H9 (cell line): ENCODE data around the gene MSRB2. TPM values are rescaled to one million over a fixed set of nuclear protein-coding genes. Genes with fewer than 3 reads are reported as not detected.

Experiments
- DNase-seq: peaks from one replicate; pipeline ENCODE4 v3.0.0-alpha.2; 2017
- H2AFZ ChIP-seq: one replicate; pipeline ENCODE4 v1.6.1; 2013; ENCODE audit warnings: mild to moderate bottlenecking, low read length, control low read depth, moderate library complexity
- H2AK5ac ChIP-seq: 2 replicates; pipeline ENCODE4 v1.6.1; 2013; ENCODE audit warnings: low read length, control low read depth, mixed read lengths; ENCODE audit not compliant: insufficient read length
- H2BK120ac ChIP-seq: one replicate; pipeline ENCODE4 v1.6.1; 2013; ENCODE audit warnings: low read depth, mild to moderate bottlenecking, low read length, control low read depth, inconsistent platforms; ENCODE audit not compliant: poor library complexity, severe bottlenecking
- H2BK12ac ChIP-seq: 2 replicates; pipeline ENCODE4 v1.6.1; 2013; ENCODE audit warnings: low read length, control low read depth, mixed read lengths, low read depth; ENCODE audit not compliant: insufficient read length
- H2BK15ac ChIP-seq: 2 replicates; pipeline ENCODE4 v1.6.1; 2013; ENCODE audit warnings: low read depth, low read length, control low read depth
- H2BK20ac ChIP-seq: one replicate; pipeline ENCODE4 v1.6.1; 2013; ENCODE audit warnings: low read depth, mild to moderate bottlenecking, low read length, control low read depth, inconsistent platforms; ENCODE audit not compliant: poor library complexity, severe bottlenecking
- H2BK5ac ChIP-seq: 2 replicates; pipeline ENCODE4 v1.6.1; 2013; ENCODE audit warnings: low read length, control low read depth, mixed read lengths; ENCODE audit not compliant: insufficient read length
- H3K14ac ChIP-seq: 2 replicates; pipeline ENCODE4 v1.6.1; 2013; ENCODE audit warnings: low read length, control low read depth; ENCODE audit not compliant: insufficient read depth
- H3K18ac ChIP-seq: 2 replicates; pipeline ENCODE4 v1.6.1; 2013; ENCODE audit warnings: low read depth, mild to moderate bottlenecking, mixed read lengths, low read length, control low read depth; ENCODE audit not compliant: insufficient read length
- H3K23ac ChIP-seq: 2 replicates; pipeline ENCODE4 v1.6.1; 2013; ENCODE audit warnings: low read length, control low read depth, mixed read lengths, low read depth; ENCODE audit not compliant: insufficient read length
- H3K23me2 ChIP-seq: 2 replicates; pipeline ENCODE4 v1.6.1; 2013; ENCODE audit warnings: low read depth, mild to moderate bottlenecking, mixed read lengths, low read length, control low read depth; ENCODE audit not compliant: insufficient read length, poor library complexity, severe bottlenecking
- H3K27ac ChIP-seq: 2 replicates; pipeline ENCODE4 v1.5.1; 2013; ENCODE audit warnings: low read length, control low read depth, mixed read lengths, low read depth; ENCODE audit not compliant: insufficient read length
- H3K27me3 ChIP-seq: 2 replicates; pipeline ENCODE4 v1.6.1; 2013; ENCODE audit warnings: low read length, control low read depth, inconsistent platforms; ENCODE audit not compliant: insufficient read depth
- H3K4ac ChIP-seq: 2 replicates; pipeline ENCODE4 v1.6.1; 2013; ENCODE audit warnings: low read depth, mild to moderate bottlenecking, control low read depth, inconsistent platforms, low read length, moderate library complexity
- H3K4me1 ChIP-seq: 2 replicates; pipeline ENCODE4 v1.6.1; 2013; ENCODE audit warnings: low read length, control low read depth, inconsistent platforms; ENCODE audit not compliant: insufficient read depth
- H3K4me2 ChIP-seq: 2 replicates; pipeline ENCODE4 v1.6.1; 2013; ENCODE audit warnings: low read length, control low read depth, mixed read lengths; ENCODE audit not compliant: insufficient read length, insufficient read depth
- H3K56ac ChIP-seq: 2 replicates; pipeline ENCODE4 v1.6.1; 2013; ENCODE audit warnings: low read depth, mild to moderate bottlenecking, mixed read lengths, low read length, control low read depth; ENCODE audit not compliant: insufficient read length
- H3K79me1 ChIP-seq: 2 replicates; pipeline ENCODE4 v1.6.1; 2013; ENCODE audit warnings: low read depth, mild to moderate bottlenecking, moderate library complexity, low read length, control low read depth, inconsistent platforms; ENCODE audit not compliant: insufficient read depth, poor library complexity, severe bottlenecking
- H3K79me2 ChIP-seq: 2 replicates; pipeline ENCODE4 v1.6.1; 2013; ENCODE audit warnings: low read length, control low read depth, inconsistent platforms; ENCODE audit not compliant: insufficient read depth
- H3K9ac ChIP-seq: 2 replicates; pipeline ENCODE4 v1.6.1; 2013; ENCODE audit warnings: low read length, control low read depth, mixed read lengths; ENCODE audit not compliant: insufficient read length; ENCODE audit errors: extremely low read depth
- H3K9me3 ChIP-seq: one replicate; pipeline ENCODE4 v1.6.1; 2013; ENCODE audit warnings: low read depth, low read length, inconsistent platforms; ENCODE audit not compliant: control insufficient read depth
- H3T11ph ChIP-seq: one replicate; pipeline ENCODE4 v1.6.1; 2013; ENCODE audit warnings: mild to moderate bottlenecking, low read length, control low read depth, inconsistent platforms
- H4K20me1 ChIP-seq: one replicate; pipeline ENCODE4 v1.6.1; 2013; ENCODE audit not compliant: control insufficient read depth, insufficient read length, insufficient read depth
- H4K5ac ChIP-seq: 2 replicates; pipeline ENCODE4 v1.6.1; 2013; ENCODE audit warnings: low read depth, mild to moderate bottlenecking, mixed read lengths, low read length, control low read depth; ENCODE audit not compliant: insufficient read length
- H4K8ac ChIP-seq: replicated peaks from 2 replicates; pipeline ENCODE4 v1.6.1; 2013; ENCODE audit warnings: low read length, control low read depth, mixed read lengths, low read depth; ENCODE audit not compliant: insufficient read length
- H4K91ac ChIP-seq: 2 replicates; pipeline ENCODE4 v1.6.1; 2013; ENCODE audit warnings: low read depth, mild to moderate bottlenecking, moderate library complexity, mixed read lengths, low read length, control low read depth; ENCODE audit not compliant: insufficient read length
- H3K27ac Mint-ChIP-seq, 3 experiments: 2 replicates in 2 of 3; 3 replicates in 1 of 3; pipeline ENCODE4 v1.8.0; 2020 to 2021; ENCODE audit warnings: mixed read lengths in 3 of 3, mild to moderate bottlenecking in 1 of 3, moderate library complexity in 1 of 3
- H3K27me3 Mint-ChIP-seq: 2 replicates; pipeline ENCODE4 v1.8.0; 2021; ENCODE audit warnings: low read depth, mild to moderate bottlenecking, moderate library complexity, mixed read lengths
- H3K36me3 Mint-ChIP-seq, 3 experiments: 2 replicates in 2 of 3; 3 replicates in 1 of 3; pipeline ENCODE4 v1.8.0; 2020 to 2021; ENCODE audit warnings: low read depth in 3 of 3, mixed read lengths in 3 of 3; ENCODE audit not compliant: insufficient read depth in 1 of 3
- H3K4me1 Mint-ChIP-seq, 2 experiments: 2 replicates each; pipeline ENCODE4 v1.8.0; 2020; ENCODE audit warnings: mixed read lengths in 2 of 2
- H3K4me3 Mint-ChIP-seq, 2 experiments: 2 replicates in 1 of 2; 3 replicates in 1 of 2; pipeline ENCODE4 v1.8.0; 2020 to 2021; ENCODE audit warnings: mild to moderate bottlenecking in 2 of 2, mixed read lengths in 2 of 2, moderate library complexity in 1 of 2
- H3K9me3 Mint-ChIP-seq, 2 experiments: 2 replicates in 1 of 2; 3 replicates in 1 of 2; pipeline ENCODE4 v1.8.0; 2020; ENCODE audit warnings: mild to moderate bottlenecking in 2 of 2, mixed read lengths in 2 of 2, moderate library complexity in 1 of 2
- WGBS: extraction: QIAGEN DNeasy Blood & Tissue Kit; methylation state at CpG from one replicate; pipeline ENCODE4 v1.1.7; 2013; ENCODE audit warnings: missing lambda C conversion rate, low lambda C conversion rate, mixed read lengths; ENCODE audit not compliant: insufficient read length; ENCODE audit errors: extremely low coverage; 5-methylcytosine and 5-hydroxymethylcytosine counted together
- total RNA-seq: library from RNA; stranded (reverse); gene quantifications from 2 replicates; pipeline ENCODE4 v1.2.1, GENCODE V29; 2021
- TF ChIP-seq, protein P1 (sequence below): fragments of 200-600 bp; sonication (generic); conservative IDR thresholded peaks from 3 replicates; pipeline ENCODE4 v1.8.0; 2021; ENCODE audit warnings: antibody characterized with exemption, mild to moderate bottlenecking

MSRB2 gene
- total RNA-seq, 1 experiment from 2014 or later, result 18.0 TPM

GRCh38 chr10:23094786-23095403, 484 bp upstream of the MSRB2 start:
- Histone ChIP-seq H3K14ac (no peak overlapping the region), H2BK12ac (no peak overlapping the region), H2BK5ac (peak overlapping the region; percentile 46), H3K79me1 (no peaks in the 10 kb centered on the region), H2BK20ac (no peak overlapping the region), H4K8ac (no peak overlapping the region), H4K91ac (no peak overlapping the region), H4K5ac (no peak overlapping the region), H3K4me2 (peak overlapping the region; percentile 28), H3K9me3 (no peaks in the 10 kb centered on the region), H3K79me2 (no peaks in the 10 kb centered on the region), H2BK120ac (no peak overlapping the region), H2AFZ (no peak overlapping the region), H2BK15ac (no peak overlapping the region), H2AK5ac (no peak overlapping the region), H3K23ac (no peak overlapping the region), H4K20me1 (no peaks in the 10 kb centered on the region), H3K18ac (no peak overlapping the region), H3T11ph (no peak overlapping the region), H3K27me3 (no peaks in the 10 kb centered on the region), H3K23me2 (peaks cover 3% of the 10 kb centered on the region), H3K27ac (no peak overlapping the region), H3K4ac (no peak overlapping the region), H3K9ac (no peak overlapping the region), H3K56ac (no peak overlapping the region), H3K4me1 (peaks cover 11% of the 10 kb centered on the region)
- no peak for DNase-seq
- Mint-ChIP-seq H3K27me3 (no peaks in the 10 kb centered on the region), H3K36me3 (peaks cover 0 to 13% (median 10%) of the 10 kb centered on the region in 3 experiments; a peak in 5 of 7 replicates), H3K4me3 (peak overlapping the region; percentile 40 to 66; a peak in 4 of 5 replicates), H3K27ac (no peak overlapping the region), H3K4me1 (peaks cover 22 to 27% of the 10 kb centered on the region in 2 experiments), H3K9me3 (peaks cover 14 to 16% of the 10 kb centered on the region in 2 experiments)
- TF ChIP-seq, protein P1, sequence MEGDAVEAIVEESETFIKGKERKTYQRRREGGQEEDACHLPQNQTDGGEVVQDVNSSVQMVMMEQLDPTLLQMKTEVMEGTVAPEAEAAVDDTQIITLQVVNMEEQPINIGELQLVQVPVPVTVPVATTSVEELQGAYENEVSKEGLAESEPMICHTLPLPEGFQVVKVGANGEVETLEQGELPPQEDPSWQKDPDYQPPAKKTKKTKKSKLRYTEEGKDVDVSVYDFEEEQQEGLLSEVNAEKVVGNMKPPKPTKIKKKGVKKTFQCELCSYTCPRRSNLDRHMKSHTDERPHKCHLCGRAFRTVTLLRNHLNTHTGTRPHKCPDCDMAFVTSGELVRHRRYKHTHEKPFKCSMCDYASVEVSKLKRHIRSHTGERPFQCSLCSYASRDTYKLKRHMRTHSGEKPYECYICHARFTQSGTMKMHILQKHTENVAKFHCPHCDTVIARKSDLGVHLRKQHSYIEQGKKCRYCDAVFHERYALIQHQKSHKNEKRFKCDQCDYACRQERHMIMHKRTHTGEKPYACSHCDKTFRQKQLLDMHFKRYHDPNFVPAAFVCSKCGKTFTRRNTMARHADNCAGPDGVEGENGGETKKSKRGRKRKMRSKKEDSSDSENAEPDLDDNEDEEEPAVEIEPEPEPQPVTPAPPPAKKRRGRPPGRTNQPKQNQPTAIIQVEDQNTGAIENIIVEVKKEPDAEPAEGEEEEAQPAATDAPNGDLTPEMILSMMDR, result no peak
- no CpG with 5 or more reads among the region's 8 CpGs for WGBS
